SJSA1 (cell line): ENCODE results near the gene SLIT3. TPM values are rescaled to one million over a fixed set of nuclear protein-coding genes. Genes with fewer than 3 reads are reported as not detected.
A peak's percentile ranks its signal among the peaks of the same experiment; 100 is the strongest.

Experiments
- DNase-seq, 2 experiments: peaks; one replicate each; pipeline ENCODE4 v3.0.0-alpha.2; 2015 to 2020; ENCODE audit warnings: low spot score in 2 of 2, low read depth in 1 of 2
- H3K27ac ChIP-seq: fragments of 250-450 bp; sonication (Bioruptor Pico); 2 replicates; pipeline ENCODE4 v1.5.1; 2020; ENCODE audit warnings: mild to moderate bottlenecking, moderate library complexity
- H3K27me3 ChIP-seq: fragments of 250-450 bp; sonication (Bioruptor Pico); replicated peaks from 2 replicates; pipeline ENCODE4 v1.5.1; 2020; ENCODE audit warnings: mild to moderate bottlenecking, moderate library complexity
- H3K36me3 ChIP-seq: fragments of 250-450 bp; sonication (Bioruptor Pico); 2 replicates; pipeline ENCODE4 v1.5.1; 2020; ENCODE audit warnings: mild to moderate bottlenecking
- H3K4me1 ChIP-seq: fragments of 250-450 bp; sonication (Bioruptor Pico); replicated peaks from 2 replicates; pipeline ENCODE4 v1.6.1; 2021; ENCODE audit warnings: mild to moderate bottlenecking
- H3K4me3 ChIP-seq: fragments of 250-450 bp; sonication (Bioruptor Pico); 2 replicates; pipeline ENCODE4 v1.5.1; 2020; ENCODE audit warnings: mild to moderate bottlenecking
- H3K9me3 ChIP-seq: fragments of 250-450 bp; sonication (Bioruptor Pico); replicated peaks from 2 replicates; pipeline ENCODE4 v1.5.1; 2020; ENCODE audit warnings: mild to moderate bottlenecking
- total RNA-seq: library from RNA; depleted of rRNA; stranded (reverse); fragments of >200 nt; shearing (Covaris generic); gene quantifications from 2 replicates; pipeline ENCODE4 v1.2.3, GENCODE V29; 2014

SLIT3 gene
- total RNA-seq, 1 experiment from 2014 or later = 19.0 TPM

- no peaks in the 10 kb centered on the region for H3K36me3 ChIP-seq
- no peaks in the 10 kb centered on the region for H3K9me3 ChIP-seq
- H3K27ac ChIP-seq = no peak overlapping the region
- no peaks in the 10 kb centered on the region for H3K27me3 ChIP-seq
- no peak overlapping the region for H3K4me3 ChIP-seq
- DNase-seq = no peak
- H3K4me1 ChIP-seq = peaks cover 40% of the 10 kb centered on the region
These were observed 249.6 kb downstream of the SLIT3 start for GRCh38 chr5:169051351-169051750.

GRCh38 chr5:169050636-169051035 is 250.3 kb downstream of the SLIT3 start:
- H3K27me3 ChIP-seq = no peaks in the 10 kb centered on the region
- no peaks in the 10 kb centered on the region for H3K9me3 ChIP-seq
- H3K4me1 ChIP-seq = peaks cover 40% of the 10 kb centered on the region
- H3K27ac ChIP-seq = no peak overlapping the region
- H3K36me3 ChIP-seq = no peaks in the 10 kb centered on the region
- no peak for DNase-seq
- no peak overlapping the region for H3K4me3 ChIP-seq

GRCh38 chr5:169050146-169050571 is 250.8 kb downstream of the SLIT3 start:
- no peaks in the 10 kb centered on the region for H3K27me3 ChIP-seq
- no peak for DNase-seq
- no peaks in the 10 kb centered on the region for H3K9me3 ChIP-seq
- H3K27ac ChIP-seq = no peak overlapping the region
- H3K4me1 ChIP-seq = peaks cover 40% of the 10 kb centered on the region
- H3K36me3 ChIP-seq = no peaks in the 10 kb centered on the region
- no peak overlapping the region for H3K4me3 ChIP-seq

- Histone ChIP-seq H3K36me3 (no peaks in the 10 kb centered on the region), H3K4me3 (no peak overlapping the region), H3K4me1 (peaks cover 40% of the 10 kb centered on the region), H3K27me3 (no peaks in the 10 kb centered on the region), H3K9me3 (no peaks in the 10 kb centered on the region), H3K27ac (no peak overlapping the region)
- no peak for DNase-seq
These were observed 251.2 kb downstream of the SLIT3 start for GRCh38 chr5:169049712-169050111.

GRCh38 chr5:169048181-169049125 is 252.5 kb downstream of the SLIT3 start:
- Histone ChIP-seq H3K36me3 (no peaks in the 10 kb centered on the region), H3K4me1 (peaks cover 40% of the 10 kb centered on the region), H3K27ac (no peak overlapping the region), H3K9me3 (no peaks in the 10 kb centered on the region), H3K4me3 (no peak overlapping the region), H3K27me3 (no peaks in the 10 kb centered on the region)
- peak in 1 of 2 experiments; percentile 57 for DNase-seq

- DNase-seq = no peak
- Histone ChIP-seq H3K27ac (no peak overlapping the region), H3K36me3 (no peaks in the 10 kb centered on the region), H3K4me1 (peaks cover 16% of the 10 kb centered on the region), H3K9me3 (no peaks in the 10 kb centered on the region), H3K27me3 (no peaks in the 10 kb centered on the region), H3K4me3 (no peak overlapping the region)
These were observed 256.0 kb downstream of the SLIT3 start for GRCh38 chr5:169044962-169045361.

- Histone ChIP-seq H3K27me3 (no peaks in the 10 kb centered on the region), H3K9me3 (no peaks in the 10 kb centered on the region), H3K27ac (no peak overlapping the region), H3K4me1 (peaks cover 5% of the 10 kb centered on the region), H3K4me3 (no peak overlapping the region), H3K36me3 (no peaks in the 10 kb centered on the region)
- no peak for DNase-seq
These were observed 259.8 kb downstream of the SLIT3 start for GRCh38 chr5:169041180-169041579.

- H3K27ac ChIP-seq = no peak overlapping the region
- no peaks in the 10 kb centered on the region for H3K36me3 ChIP-seq
- no peaks in the 10 kb centered on the region for H3K27me3 ChIP-seq
These were observed 261.3 kb downstream of the SLIT3 start for GRCh38 chr5:169039592-169039991.

GRCh38 chr5:169037466-169037865 is 263.5 kb downstream of the SLIT3 start:
- H3K27me3 ChIP-seq = no peaks in the 10 kb centered on the region
- no peak overlapping the region for H3K4me3 ChIP-seq
- no peak overlapping the region for H3K27ac ChIP-seq
- peaks cover 11% of the 10 kb centered on the region for H3K4me1 ChIP-seq
- H3K9me3 ChIP-seq = no peaks in the 10 kb centered on the region
- H3K36me3 ChIP-seq = no peaks in the 10 kb centered on the region
- DNase-seq = no peak

More at GRCh38 chr5:169039592-169039991, 261.3 kb downstream of the SLIT3 start:
- Histone ChIP-seq H3K4me1 (peaks cover 11% of the 10 kb centered on the region), H3K9me3 (no peaks in the 10 kb centered on the region), H3K4me3 (no peak overlapping the region)
- DNase-seq = no peak

GRCh38 chr5:169036079-169036805 is 264.7 kb downstream of the SLIT3 start:
- no peak for DNase-seq
- peaks cover 11% of the 10 kb centered on the region for H3K4me1 ChIP-seq

GRCh38 chr5:169029661-169030274 is 271.2 kb downstream of the SLIT3 start:
- Histone ChIP-seq H3K36me3 (no peaks in the 10 kb centered on the region), H3K9me3 (no peaks in the 10 kb centered on the region), H3K27ac (peak overlapping the region; percentile 50), H3K4me1 (peaks cover 54% of the 10 kb centered on the region), H3K27me3 (no peaks in the 10 kb centered on the region), H3K4me3 (no peak overlapping the region)
- peak in 1 of 2 experiments; percentile 54 for DNase-seq

More at GRCh38 chr5:169036079-169036805, 264.7 kb downstream of the SLIT3 start:
- Histone ChIP-seq H3K27me3 (no peaks in the 10 kb centered on the region), H3K4me3 (no peak overlapping the region), H3K27ac (no peak overlapping the region), H3K36me3 (no peaks in the 10 kb centered on the region), H3K9me3 (no peaks in the 10 kb centered on the region)

GRCh38 chr5:169029037-169029436 is 271.9 kb downstream of the SLIT3 start:
- DNase-seq = peak in 1 of 2 experiments; percentile 38
- Histone ChIP-seq H3K27ac (peak overlapping the region; percentile 50), H3K27me3 (no peaks in the 10 kb centered on the region), H3K9me3 (no peaks in the 10 kb centered on the region), H3K36me3 (no peaks in the 10 kb centered on the region), H3K4me3 (no peak overlapping the region), H3K4me1 (peaks cover 54% of the 10 kb centered on the region)

GRCh38 chr5:169027501-169028061 is 273.4 kb downstream of the SLIT3 start:
- Histone ChIP-seq H3K27ac (peak overlapping the region; percentile 51), H3K9me3 (no peaks in the 10 kb centered on the region), H3K36me3 (no peaks in the 10 kb centered on the region), H3K27me3 (no peaks in the 10 kb centered on the region), H3K4me3 (no peak overlapping the region), H3K4me1 (peaks cover 54% of the 10 kb centered on the region)
- DNase-seq = peak; percentile 73 to 83
